NK-92 (cell line): ENCODE data around the gene CDH12.

Source experiments
- DNase-seq: peaks from one replicate; lab custom pipeline; 2025; ENCODE audit not compliant: unreplicated experiment; lab: John Stamatoyannopoulos, UW

Gene CDH12

GRCh38 chr5:21856987-21857386, 996.2 kb downstream of the CDH12 start:
- DNase-seq = no peak

- DNase-seq = no peak
Measured at GRCh38 chr5:21847300-21847699, 1005.8 kb downstream of the CDH12 start.

- DNase-seq = no peak
Measured at GRCh38 chr5:21844960-21845359, 1008.2 kb downstream of the CDH12 start.

GRCh38 chr5:21834863-21835262, 1018.3 kb downstream of the CDH12 start:
- DNase-seq = no peak

GRCh38 chr5:21831145-21831787, 1021.9 kb downstream of the CDH12 start:
- DNase-seq = no peak

GRCh38 chr5:21826884-21827283, 1026.3 kb downstream of the CDH12 start:
- DNase-seq = no peak

- DNase-seq = no peak
Measured at GRCh38 chr5:21823588-21823987, 1029.6 kb downstream of the CDH12 start.

GRCh38 chr5:21823076-21823574, 1030.0 kb downstream of the CDH12 start:
- no peak for DNase-seq

GRCh38 chr5:21820527-21820926, 1032.6 kb downstream of the CDH12 start:
- no peak for DNase-seq

- DNase-seq = no peak
Measured at GRCh38 chr5:21818370-21818720, 1034.8 kb downstream of the CDH12 start.

- no peak for DNase-seq
Measured at GRCh38 chr5:21817668-21818369, 1035.3 kb downstream of the CDH12 start.

- DNase-seq = no peak
Measured at GRCh38 chr5:21810737-21811316, 1042.3 kb downstream of the CDH12 start.

GRCh38 chr5:21809611-21810010, 1043.5 kb downstream of the CDH12 start:
- DNase-seq = no peak

- no peak for DNase-seq
Measured at GRCh38 chr5:21807953-21808352, 1045.2 kb downstream of the CDH12 start.

- no peak for DNase-seq
Measured at GRCh38 chr5:21806943-21807342, 1046.2 kb downstream of the CDH12 start.

GRCh38 chr5:21806271-21806670, 1046.9 kb downstream of the CDH12 start:
- no peak for DNase-seq

GRCh38 chr5:21802869-21803490, 1050.2 kb downstream of the CDH12 start:
- no peak for DNase-seq

GRCh38 chr5:21802100-21802499, 1051.0 kb downstream of the CDH12 start:
- DNase-seq = no peak

GRCh38 chr5:21792748-21793147, 1060.4 kb downstream of the CDH12 start:
- no peak for DNase-seq

GRCh38 chr5:21791304-21791703, 1061.8 kb downstream of the CDH12 start:
- no peak for DNase-seq

GRCh38 chr5:21784487-21784886, 1068.7 kb downstream of the CDH12 start:
- DNase-seq = no peak
